HG03060 (cell line): ENCODE results near the gene SLCO3A1.

Experiments used
- ATAC-seq: cut with Tn5 transposase; IDR thresholded peaks from one replicate; pipeline ENCODE4 v1.9.1; 2021; ENCODE audit warnings: low read depth, moderate number of reproducible peaks; ENCODE audit not compliant: unreplicated experiment

SLCO3A1 gene

DNA sequence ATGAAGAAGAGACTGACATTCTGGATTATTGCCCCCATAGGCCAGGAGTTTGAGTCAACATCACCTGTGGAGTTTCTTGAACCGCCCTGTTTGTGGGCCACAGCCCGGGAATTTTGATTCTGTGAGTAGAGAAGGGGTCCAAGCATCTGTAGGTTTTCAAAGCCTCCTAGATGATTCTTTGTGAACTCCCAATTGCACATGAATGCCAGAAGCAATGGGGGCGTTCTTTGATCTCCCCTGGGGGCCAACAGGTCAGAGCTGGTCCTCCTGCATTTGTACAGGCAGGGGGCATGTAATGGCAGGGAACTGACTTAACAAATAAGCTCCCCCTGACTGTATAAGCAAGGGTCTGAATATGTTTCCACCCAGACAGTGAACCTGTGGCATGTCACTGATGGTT is 260.3 kb downstream of the SLCO3A1 start:
- ATAC-seq, result no peak

DNA sequence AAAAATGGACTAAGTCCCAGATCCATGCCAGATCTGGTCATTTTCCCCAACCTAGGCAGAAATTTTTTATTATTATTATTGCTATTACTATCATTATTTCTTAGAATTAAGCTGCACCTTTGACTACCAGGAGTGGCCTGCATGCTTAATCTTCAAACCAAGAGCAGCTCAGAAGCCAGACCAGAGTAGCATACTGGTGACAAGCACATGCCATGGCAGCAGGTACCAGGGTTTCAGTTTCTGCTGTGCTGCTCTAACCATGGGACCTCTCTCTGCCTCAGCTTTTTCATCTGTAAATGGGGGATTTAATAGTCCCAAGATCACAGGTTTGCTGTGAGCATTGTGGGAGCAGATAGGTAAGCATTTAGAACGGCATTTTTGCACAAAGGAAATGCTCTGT is 262.3 kb downstream of the SLCO3A1 start:
- no peak for ATAC-seq

DNA sequence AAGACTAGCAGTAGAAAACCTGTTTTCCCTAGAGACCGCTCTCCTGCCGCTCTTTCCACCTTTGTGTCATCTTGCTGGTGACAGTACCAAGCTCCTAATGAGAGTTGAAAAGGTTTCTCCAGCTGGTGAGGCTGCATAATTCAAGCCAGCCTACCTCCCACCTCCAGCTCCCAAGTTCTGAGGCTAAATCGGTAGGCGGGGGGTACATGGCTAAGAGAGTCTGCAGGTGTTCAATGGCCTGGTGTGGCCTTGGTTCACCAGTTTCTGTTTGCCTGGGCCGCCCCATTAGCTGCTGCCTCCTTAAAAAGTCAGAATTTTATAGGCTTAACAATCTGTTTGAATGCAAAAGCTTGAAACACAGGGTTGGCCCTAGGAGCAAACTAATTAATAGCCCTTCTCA is 262.8 kb downstream of the SLCO3A1 start:
- ATAC-seq, result no peak

DNA sequence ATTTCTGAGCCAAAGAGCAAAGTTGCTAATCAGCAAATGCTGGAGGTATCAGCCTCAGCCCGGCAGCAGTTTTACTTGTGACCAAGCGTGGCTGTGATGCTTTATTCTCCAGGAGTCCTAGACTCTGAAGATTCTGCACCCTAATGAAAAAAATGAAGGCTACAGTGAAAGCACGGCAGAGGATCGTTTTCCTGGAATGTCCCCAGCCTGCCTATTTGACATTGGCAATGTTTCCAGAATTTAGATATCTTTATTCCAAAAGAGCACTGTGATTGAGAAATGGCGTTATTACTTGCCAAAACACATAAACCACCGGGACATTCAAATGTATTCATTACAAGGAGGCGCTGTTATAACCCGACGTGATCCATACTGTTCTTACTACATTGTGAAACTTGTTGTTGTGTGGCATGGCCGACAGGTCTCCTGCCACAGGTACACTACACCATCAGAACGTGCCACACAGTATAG is 263.8 kb downstream of the SLCO3A1 start:
- no peak for ATAC-seq

DNA sequence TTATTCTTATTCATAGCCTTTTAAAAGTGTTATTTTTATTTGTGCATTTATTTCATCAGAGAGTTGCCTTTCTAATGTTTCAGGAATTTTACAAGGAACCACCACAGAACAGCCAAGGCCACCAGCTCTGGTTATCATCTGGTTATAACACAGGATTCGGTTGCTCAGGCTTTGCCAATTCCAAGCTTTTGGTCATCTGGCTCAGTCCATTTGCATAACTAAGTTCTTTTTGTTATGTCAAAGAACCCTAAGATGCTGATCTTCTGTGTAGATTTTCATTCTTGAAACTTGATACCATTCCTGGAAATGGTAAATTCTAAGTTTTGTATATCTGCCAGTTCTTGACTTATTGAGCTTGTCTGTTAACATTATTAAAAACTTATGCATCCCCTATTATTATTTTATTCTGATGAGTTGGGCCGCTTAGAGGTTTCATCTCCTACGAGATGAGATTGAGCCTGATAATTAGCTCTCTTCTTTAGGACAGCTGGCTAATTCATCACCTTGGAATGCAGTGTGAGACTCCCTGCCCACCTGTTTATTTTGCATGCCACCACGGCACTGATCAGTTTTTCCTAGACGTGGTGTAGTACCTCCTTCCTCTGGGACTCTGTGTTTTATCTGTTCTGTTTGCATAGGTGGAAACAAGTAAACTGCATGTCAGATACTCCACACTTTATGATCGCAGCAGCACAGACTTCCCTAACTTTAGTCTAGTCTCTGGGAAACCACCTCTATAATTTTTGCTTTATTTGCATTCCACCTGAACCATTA is 264.8 kb downstream of the SLCO3A1 start:
- no peak for ATAC-seq

DNA sequence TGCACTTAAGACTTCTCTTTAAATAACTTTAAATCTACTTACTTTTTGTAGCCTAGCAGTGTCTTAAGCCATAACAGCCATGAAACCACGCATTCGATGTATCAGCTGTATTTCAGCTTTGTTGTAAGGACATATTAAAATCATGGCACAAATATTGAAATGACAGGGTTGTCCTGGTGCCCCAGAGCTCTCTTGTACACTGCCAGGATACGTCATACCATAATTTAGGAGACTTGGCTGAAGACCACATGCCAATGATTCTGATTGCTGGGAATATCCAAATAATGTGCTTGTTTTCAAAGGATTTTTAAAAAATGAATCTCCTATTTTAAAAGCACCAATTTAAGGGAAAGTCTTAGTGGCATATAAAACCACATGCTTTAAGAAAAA is 265.4 kb downstream of the SLCO3A1 start:
- no peak for ATAC-seq

DNA sequence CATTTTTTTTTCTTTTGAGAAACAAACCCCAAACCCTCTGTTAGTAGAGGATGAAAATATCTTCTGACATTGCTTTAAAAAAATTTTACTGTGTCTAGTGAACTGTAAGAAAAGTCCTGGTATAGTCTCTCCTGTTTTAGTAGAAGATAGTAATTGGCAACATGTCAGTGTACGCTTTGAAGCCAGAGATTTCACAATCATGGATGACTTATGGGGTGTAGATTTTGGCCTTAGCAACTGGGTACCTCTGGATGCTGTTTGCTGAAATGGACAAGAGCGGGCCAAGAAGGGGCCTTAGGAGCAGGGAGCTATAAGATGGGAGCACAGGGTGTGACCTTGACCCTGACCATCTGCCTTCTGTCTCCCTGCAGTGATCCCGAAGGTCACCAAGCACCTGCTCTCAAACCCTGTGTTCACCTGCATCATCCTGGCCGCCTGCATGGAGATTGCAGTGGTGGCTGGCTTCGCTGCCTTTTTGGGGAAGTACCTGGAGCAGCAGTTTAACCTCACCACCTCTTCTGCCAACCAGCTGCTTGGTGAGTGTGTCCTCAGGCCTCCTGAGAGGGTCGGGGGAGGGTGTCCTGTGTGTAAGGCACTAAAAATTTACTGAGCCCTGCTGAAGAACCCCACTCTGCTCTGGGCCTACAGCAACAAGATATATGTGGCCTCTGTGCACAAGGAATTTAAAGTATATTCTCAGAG is 266.7 kb downstream of the SLCO3A1 start:
- no peak for ATAC-seq

DNA sequence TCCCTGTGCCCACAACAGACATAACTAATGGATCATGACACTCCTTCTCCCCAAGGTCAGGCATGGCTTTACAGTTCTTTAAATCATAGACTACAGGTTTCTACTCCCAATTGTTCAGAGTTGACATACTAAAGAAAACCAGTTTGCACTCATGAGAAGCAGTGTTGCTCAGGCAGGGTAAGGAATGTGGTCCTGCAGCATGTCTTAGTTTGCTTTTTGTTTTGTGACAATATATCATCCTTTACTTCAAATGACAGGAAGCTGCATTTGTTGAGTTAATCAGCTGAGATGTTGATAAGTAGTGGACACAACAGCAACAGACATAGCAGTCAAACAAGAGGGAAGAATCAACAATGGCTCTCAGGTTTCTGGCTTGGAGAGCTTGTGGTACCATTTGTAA is 267.5 kb downstream of the SLCO3A1 start:
- ATAC-seq, result no peak

DNA sequence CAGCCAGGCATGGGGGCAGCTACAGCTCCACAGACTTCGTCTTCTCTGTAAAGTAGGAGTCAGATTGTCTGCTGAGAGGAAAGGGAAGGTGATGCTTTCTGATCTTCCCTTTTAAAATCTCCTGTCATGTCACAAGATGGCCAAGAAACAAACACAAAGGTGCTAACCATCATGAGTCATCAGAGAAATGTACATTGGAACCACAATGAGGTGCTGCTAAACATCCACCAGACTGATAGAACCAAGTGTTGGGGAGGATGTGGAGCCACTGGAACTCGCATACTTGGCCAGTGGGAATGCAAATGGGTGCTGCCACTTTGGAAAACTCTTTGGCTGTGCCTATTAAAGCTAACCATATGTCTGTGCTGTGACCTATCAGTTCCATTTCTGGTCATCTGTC is 268.8 kb downstream of the SLCO3A1 start:
- no peak for ATAC-seq

DNA sequence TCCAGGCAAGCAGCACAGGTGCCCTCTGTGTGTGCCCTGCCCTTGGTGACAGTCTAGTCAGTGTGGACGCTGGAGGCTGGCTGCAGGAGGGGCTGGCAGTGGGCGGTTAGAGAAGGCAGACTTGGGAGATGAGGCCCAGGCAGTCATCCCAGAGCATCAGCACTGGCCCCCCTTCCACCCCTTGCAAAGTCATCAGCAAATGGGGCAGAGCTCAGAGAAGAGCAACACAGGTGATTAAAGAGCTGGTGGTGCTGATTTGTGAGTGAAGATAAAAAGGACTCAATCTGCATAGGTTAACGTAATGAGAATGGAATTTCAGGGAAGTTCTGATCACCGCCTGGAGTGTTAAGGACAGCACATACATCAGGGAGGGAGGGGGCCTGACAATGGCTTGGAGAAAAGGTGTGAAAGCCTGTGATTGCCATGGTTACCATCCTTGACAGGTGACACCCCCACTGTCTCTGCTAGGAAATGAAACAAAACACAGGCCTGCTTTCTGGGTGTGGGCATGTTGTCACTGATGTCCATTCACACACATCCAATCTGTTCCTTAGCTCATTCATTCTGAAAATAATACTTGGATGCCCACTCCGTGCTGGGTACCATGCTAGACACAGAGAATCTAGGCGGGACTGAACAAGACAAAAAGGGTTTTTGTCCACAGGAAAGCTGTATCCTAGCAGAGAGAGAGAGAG is 270.6 kb downstream of the SLCO3A1 start:
- no peak for ATAC-seq

DNA sequence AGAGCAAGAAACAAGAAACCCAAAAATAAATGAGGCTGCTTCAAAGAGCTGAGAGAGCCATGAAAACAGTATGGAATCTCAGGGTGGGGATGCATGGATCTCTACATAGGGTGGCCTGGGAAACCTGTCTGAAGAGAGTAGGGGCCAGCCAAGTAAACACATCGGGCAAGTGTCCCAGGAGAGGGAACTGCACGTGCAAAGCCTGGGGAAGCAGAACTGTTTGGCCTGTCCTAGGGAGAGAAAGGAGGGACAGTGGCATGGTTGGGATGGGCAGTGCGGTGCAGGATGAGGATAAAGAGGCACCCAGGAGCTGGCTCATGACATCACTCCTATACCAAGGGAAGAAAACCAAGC is 271.1 kb downstream of the SLCO3A1 start:
- ATAC-seq, result no peak

DNA sequence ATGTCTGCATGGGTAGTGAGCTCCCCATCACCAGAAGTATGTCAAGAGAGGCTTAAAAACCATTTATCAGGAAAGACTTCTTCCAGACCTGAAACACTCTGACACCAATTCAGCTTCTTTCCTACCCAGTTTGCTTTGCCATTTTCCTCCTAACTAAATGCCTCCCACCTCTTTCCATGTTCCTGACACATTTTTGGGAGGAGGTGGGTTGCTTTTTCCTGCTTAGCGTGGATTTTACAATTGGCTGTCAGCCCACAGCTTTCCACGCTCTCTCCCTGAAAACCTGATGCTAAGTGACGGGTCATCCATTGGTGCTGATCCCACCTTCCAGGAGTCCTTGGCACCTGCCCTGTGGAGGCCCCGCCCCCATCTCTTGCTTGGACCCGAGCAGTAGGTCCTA is 275.3 kb downstream of the SLCO3A1 start:
- no peak for ATAC-seq

DNA sequence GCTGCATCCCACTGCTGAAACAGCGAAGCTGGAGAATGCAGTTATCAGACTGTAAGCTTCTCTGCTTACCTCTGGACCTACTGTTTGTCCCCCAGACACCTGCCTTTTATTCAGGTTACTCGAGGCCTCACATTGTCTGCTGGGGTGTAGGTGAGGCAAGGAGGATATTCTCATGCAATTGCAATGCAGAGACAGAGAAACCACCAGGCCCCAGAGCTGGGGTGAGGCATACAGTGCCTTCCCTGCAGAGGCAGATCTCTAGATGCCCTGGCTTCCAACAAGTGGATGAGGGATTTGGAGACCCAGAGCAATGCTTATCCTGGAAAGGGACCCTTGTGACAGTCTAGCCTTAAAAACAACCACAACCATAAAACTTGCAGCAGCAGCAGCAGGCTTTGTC is 276.7 kb downstream of the SLCO3A1 start:
- no peak for ATAC-seq

DNA sequence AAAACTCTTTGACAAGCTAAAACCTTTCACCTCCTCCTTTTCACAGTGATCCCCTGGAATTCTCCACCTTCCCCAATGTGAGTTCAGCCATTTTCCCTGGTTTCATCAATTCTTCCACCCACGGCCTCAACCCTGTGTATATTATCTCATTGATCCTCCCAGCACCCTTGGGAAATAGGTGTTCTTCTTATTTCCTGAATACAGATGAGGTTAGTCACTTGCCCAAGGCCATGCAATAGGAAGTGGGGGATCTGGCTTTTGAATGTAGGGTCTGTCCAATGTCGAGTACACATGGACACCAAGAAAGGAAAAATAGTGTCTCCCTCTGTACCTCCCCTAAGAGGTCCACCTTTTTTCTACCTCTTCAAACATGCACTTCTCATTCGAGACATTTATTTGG is 277.4 kb downstream of the SLCO3A1 start:
- no peak for ATAC-seq

DNA sequence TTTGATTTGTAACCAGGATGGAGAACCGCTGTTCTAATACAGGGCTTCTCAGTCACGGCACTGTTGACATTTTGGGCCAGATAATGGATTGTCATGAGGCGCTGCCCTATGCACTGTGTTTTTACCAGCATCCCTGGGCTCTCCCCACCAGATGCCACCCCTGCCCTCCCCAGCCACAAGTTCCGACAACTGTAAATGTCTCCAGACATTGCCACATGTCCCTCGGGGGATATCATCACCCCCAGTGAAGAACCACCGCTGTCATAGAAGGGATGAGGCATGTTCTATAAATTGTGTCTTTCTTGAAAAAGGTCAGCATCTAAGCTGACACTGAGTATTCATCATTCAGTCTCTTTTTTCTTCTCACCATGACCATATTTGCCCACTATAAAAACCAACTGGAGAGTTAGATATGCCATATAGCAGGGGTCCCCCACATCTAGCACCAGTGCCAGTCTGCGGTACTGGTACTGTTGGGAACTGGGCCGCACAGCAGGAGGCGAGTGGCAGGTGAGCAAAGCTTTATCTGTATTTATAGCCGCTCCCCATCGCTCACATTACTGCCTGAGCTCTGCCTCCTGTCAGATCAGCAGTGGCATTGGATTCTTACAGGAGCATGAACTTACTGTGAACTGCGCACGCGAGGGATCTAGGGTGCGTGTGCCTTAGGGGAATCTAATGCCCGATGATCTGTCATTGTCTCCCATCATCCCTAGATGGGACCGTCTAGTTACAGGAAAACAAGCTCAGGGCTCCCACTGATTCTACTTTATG is 279.7 kb downstream of the SLCO3A1 start:
- ATAC-seq, result no peak

DNA sequence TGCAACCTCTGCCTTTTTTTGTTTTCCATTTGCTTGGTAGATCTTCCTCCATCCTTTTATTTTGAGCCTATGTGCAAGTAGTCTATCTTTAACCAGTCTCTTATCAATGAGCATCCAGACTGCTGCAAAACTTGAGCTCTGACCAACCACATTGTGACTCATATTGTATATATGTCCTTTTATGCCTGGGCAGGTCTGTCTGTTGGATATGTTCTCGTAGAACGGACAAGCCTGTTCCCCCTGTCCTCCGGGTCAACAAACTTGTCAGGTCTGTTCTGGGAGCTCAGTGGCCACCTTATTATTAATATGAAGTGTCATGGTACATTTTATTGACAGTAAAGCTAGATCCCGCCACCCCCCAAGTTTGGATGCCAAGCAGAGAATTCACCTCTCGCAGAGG is 287.3 kb downstream of the SLCO3A1 start:
- no peak for ATAC-seq

DNA sequence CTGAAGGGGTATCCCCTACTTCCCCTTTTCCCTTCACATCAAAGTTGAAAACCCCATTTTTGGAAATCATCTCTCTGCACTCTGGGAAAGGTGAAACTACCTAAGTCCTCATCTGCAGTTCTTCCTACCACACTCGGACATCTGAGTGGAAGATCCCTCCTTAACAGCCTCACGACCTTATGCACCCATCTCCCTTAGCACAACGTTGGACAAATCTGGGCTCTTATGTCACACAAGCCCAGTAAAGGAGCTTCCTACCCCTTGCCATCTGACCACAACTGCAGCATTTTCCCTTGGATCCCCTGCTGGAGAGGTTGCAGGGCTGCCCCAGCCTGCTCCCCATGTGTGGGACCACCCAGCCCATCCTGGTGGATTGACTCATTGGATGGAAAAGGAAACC is 288.1 kb downstream of the SLCO3A1 start:
- ATAC-seq, result no peak

DNA sequence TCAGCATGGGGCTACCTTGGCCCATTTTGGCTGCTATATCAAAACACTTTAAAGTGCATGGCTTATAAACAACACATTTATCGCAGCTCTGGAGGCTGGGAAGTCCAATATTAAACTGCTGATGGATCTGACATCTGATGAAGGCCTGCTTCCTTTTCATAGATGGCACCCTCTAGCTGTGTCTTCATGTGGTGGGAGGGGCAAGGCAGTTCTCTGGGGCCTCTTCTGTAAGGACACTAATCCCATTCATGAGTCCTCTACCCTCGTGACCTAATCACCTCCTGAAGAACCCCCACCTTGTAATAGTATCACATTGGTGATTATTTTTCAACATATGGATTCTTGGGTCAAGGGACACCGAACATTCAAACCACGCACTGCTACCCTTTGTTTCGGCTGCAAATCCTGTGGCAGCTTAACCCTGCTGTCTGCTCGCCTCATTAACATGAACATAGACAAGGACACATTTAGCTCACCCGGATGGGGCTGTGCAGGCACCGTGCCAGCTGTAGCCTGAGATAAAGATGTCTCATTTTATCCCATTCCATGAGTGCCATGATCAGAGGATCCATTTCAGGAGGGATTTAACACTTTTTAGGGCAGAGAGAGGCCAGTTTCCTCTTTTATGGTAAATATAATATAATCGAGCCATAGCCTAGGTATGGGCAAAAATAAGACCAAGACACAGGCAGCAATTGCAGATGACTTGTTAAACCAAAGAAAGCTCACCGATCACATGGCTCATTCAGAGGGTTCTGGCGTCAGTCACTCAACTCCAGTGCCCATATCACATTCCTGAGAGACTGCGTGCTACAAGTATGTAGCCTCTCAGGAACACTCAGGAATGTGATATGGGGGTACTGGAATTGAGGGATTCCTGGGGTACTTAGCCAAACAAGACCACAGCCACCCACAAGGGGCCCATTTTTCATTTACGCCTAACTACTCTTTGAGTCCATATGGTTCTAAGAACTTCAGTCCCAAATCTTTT is 289.0 kb downstream of the SLCO3A1 start:
- ATAC-seq, result no peak

DNA sequence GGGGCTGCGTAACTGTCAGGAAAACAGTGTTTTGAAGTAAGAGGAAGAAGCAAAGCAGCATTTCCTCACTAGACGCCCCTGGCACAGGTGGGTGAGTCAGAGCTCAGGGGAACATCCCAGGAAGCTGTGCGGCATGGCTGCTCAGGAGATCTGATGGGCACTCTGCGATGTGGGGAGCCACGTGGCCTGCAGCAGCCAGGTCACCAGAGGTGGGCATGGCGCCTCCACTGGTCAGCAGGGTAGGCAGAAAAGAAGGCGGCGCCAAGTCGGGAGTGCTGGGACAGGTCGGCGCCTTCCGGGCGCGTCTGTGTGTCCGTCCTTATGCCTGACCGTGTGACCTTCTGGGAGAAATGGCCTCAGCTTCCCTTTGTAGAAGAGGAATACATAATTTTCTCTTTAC is 290.3 kb downstream of the SLCO3A1 start:
- ATAC-seq, result no peak
